GM21786 (cell line): ENCODE measurements around the gene SFMBT1.
"Not testable (repeated sequence)": the region's sequence is repeated elsewhere in the genome, so short reads cannot be mapped to it uniquely, and the experiment has no call there.

Experiments used
- ATAC-seq: cut with Tn5 transposase; IDR thresholded peaks from one replicate; pipeline ENCODE4 v1.9.1; 2021; ENCODE audit not compliant: unreplicated experiment

The SFMBT1 gene

DNA sequence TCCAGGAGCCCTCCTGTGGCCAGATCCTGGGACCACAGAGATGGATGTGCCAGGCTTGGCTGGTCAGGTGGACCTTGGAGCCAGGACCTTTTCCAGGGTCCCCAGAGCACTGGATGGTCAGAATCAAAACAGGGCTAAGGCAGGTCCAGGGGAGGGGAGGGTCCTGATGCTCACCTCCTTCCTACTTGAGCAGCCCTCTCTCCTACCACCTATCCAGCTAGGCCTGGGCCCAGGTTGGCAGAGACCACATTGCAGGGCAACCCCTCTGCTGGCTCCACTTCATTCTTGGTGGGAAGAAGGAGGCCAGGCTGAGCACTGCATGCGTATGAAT is 28.5 kb upstream of the SFMBT1 start:
- no peak for ATAC-seq

DNA sequence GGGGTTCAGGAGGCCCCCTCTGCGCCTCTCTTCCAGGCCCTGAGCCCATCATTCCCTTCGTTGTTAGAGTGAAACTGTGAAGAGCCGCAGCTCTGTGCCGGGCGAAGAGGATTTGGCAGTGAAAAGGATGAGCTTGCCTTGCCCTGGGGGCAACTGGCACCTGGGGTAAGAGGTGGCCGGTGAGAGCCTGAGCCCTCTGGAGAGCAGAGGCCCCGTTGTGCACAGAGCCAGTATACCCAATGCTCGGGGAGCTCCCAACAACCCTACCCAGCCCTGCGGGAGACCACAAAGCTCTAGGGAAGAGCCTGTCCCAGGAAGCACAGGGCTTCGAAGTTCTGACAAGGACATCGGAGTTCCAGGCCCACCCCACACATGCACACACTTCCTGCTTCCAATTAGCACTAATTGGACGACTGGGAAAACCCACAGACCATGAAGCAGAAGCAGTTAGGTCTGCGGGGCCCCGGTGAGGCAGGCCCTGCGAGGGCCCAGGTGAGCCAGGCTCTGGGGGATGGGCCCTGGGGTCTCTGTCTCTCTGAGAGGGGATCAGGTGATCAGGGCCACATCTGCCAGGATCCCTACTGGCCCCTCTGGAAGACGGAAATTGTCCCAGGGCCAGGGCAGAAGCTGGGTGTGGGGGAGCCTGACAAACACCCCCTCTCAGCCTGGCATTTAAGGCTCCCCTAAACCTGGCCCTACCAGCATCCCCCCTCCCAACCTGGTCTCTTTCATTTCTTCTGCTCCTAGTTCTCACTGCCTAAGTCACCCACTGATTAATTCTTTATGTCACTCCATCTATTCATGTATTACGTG is 27.9 kb upstream of the SFMBT1 start:
- no peak for ATAC-seq

GRCh38 chr3:53072653-53073552 is 27.0 kb upstream of the SFMBT1 start:
- ATAC-seq: peak; percentile 73

DNA sequence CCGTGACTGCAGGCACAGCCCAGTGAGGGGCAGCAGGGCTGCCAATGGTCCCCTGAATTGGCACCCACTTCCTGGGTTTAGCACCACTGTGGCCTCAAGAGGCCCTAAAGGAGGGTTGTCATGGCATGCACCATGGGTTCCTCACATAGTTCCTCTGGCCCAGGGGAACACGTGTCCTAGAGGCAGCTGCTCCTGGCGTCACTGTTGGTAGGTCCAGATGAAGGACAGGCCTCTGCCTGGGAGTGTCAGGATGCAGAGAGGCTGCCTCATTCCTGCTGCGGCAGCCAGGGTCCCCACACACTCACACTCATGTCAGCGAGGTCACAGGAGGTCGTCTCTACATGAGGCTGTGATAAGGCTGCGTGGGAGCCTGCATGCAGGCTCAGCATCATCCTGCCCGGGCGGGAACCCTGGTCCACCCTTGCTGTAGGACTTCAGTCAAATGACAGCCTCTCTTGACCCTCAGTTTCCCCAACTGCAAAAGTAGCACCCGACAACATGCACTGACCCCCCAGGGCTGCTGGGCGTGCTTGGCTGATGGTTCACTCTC is 26.1 kb upstream of the SFMBT1 start:
- no peak for ATAC-seq

GRCh38 chr3:53069422-53070068 is 23.7 kb upstream of the SFMBT1 start:
- ATAC-seq: no peak

GRCh38 chr3:53068176-53068575 is 22.3 kb upstream of the SFMBT1 start:
- ATAC-seq: no peak

GRCh38 chr3:53067567-53067966 is 21.7 kb upstream of the SFMBT1 start:
- no peak for ATAC-seq

DNA sequence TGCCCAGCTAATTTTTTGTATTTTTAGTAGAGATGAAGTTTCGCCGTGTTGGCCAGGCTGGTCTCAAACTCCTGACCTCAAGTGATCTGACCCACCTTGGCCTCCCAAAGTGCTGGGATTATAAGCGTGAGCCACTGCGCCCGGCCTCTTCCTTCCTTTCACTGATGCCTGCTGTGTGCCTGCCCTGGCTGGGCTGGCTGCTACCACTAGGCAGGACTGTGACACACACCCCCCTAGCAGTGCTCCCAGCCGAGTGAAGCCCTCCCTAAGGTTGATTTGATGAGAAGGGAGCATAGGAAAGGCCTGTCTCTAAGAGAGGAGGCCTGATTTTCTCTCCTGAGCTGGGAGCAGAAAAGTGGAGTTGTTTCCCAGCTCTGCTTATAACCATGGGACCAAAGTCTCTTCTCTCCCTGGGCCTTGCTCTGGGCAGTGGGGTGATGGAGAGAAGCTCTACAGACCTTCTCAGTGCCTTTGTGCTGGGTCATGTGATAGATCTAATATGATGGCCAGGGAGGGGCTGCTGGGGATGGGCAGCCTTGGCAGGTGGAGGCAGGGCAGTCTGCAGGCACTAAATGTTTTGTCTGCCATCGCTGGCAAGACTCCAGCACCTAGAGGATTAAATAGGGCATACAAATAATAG is 20.1 kb upstream of the SFMBT1 start:
- ATAC-seq: no peak

DNA sequence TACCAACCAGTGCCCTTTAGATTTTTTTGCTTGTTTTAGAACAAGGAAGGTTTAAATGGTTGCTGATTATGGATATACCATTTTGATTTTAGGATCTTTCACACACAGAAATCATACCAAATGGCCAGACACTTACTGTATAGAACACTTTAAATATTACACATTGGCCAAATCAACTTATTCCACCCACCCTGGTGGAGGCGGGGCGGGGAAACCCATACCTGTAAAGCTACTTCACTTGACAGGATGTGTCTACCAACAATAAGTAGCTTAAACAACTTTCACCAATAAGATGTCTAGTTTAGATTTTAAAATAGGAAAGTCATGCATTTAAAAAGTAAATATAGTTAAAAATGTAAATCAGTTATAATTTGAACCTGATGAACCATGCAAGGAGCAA is 17.0 kb upstream of the SFMBT1 start:
- no peak for ATAC-seq

DNA sequence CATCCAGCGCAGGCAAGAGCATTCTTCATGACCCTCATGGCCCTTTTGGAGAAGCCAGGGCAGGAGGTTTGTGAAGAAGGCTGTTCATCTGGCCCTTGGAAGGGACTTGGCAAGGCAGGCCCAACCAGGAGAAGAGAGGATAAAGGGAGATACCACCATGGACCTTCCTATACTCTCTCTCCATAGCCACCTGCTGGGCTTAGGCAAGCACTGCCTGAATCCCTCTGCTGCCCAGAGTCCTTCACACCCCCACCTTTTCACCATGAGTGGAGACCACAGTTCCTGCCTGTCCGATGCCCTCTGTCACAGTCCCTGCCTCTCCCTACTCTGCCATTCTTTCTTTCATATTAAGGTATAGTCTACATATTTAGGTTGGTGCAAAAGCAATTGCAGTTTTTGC is 10.6 kb upstream of the SFMBT1 start:
- ATAC-seq: no peak

DNA sequence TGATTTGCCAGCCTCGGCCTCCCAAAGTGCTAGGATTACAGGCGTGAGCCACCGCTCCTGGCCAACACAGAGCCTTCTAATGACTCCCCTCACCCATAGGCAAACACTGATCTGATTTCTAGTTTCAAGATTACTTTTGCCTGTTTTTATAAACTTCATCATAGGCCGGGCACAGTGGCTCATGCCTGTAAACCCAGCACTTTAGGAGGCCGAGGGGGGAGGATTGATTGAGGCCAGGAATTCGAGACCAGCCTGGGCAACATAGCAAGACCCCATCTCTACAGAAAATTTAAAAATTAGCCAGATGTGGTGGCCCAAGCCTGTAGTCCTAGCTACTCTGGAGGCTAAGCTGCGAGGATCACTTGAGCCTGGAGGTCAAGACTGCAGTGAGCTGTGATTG is 8.4 kb upstream of the SFMBT1 start:
- not testable (repeated sequence) for ATAC-seq

GRCh38 chr3:53051929-53052328 is 6.1 kb upstream of the SFMBT1 start:
- no peak for ATAC-seq

GRCh38 chr3:53049987-53050386 is 4.1 kb upstream of the SFMBT1 start:
- ATAC-seq: no peak

- no peak for ATAC-seq
These were observed 598 bp upstream of the SFMBT1 start for GRCh38 chr3:53046171-53047170.

- peak; percentile 39 for ATAC-seq
These were observed 959 bp downstream of the SFMBT1 start for GRCh38 chr3:53044711-53045517.

GRCh38 chr3:53044371-53044710 is 1.5 kb downstream of the SFMBT1 start:
- ATAC-seq: no peak

DNA sequence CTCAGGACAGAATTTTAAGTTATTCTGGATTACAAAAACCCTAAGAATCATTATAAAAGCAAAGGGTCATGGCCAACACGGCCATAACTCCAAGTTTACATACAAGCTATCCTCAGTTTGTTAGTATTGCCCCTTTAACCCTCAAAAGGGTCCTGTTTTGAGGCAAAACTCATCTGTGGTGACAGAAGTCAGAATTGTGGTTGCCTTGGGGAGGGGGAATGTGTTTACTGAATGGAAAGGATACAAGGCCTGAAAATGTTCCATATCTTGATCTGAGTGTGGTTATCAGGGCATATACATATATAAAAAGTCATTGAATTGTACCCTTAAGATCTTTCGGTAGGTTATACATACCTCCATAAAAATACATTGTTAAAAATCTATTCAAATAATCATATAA is 2.1 kb downstream of the SFMBT1 start:
- ATAC-seq: no peak

- no peak for ATAC-seq
These were observed 3.2 kb downstream of the SFMBT1 start for GRCh38 chr3:53042651-53043050.

DNA sequence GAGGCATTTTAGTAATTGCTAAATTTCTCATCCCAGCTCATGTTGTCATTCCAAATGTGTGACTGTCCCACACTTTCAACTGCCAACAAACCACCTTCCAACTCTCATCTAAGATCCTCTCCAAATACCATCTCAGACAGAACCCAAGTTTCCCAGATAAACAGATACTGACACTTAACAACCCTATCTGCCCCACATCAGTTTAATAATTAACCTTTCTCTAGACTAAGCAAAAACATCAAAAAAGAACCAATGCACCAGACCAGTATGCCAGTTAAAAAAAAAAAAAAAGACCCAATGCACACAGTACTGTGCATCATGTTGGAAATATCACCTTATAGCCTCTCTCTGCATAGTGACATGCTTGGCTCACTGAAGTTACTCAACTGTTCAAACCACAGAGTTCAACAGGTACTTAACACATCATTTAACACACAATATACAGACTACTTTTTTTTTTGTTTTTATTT is 5.5 kb downstream of the SFMBT1 start:
- ATAC-seq: no peak
